Nephron (organoid): ENCODE results near the gene IDH3G.

Experiments
- H3K27ac Mint-ChIP-seq, 3 experiments: 2 replicates each; pipeline ENCODE4 v1.8.0; 2020; ENCODE audit warnings: mixed read lengths in 3 of 3, mild to moderate bottlenecking in 2 of 3, moderate library complexity in 1 of 3
- H3K27me3 Mint-ChIP-seq: 2 replicates; pipeline ENCODE4 v1.8.0; 2021; ENCODE audit warnings: low read depth, mild to moderate bottlenecking, moderate library complexity, mixed read lengths
- H3K36me3 Mint-ChIP-seq: 2 replicates; pipeline ENCODE4 v1.8.0; 2020; ENCODE audit warnings: low read depth, mixed read lengths
- H3K4me1 Mint-ChIP-seq: 2 replicates; pipeline ENCODE4 v1.8.0; 2020; ENCODE audit warnings: mixed read lengths
- H3K4me3 Mint-ChIP-seq, 3 experiments: 2 replicates each; pipeline ENCODE4 v1.8.0; 2020; ENCODE audit warnings: mild to moderate bottlenecking in 3 of 3, mixed read lengths in 3 of 3, moderate library complexity in 2 of 3
- H3K9me3 Mint-ChIP-seq: 2 replicates; pipeline ENCODE4 v1.8.0; 2020; ENCODE audit warnings: mixed read lengths
- TF ChIP-seq, protein P1 (sequence below), 3 experiments: fragments of 200-600 bp; sonication (generic); IDR thresholded peaks; one replicate each; pipeline ENCODE4 v1.5.0; 2021; ENCODE audit warnings: antibody characterized with exemption in 3 of 3; ENCODE audit not compliant: unreplicated experiment in 3 of 3

IDH3G gene

DNA sequence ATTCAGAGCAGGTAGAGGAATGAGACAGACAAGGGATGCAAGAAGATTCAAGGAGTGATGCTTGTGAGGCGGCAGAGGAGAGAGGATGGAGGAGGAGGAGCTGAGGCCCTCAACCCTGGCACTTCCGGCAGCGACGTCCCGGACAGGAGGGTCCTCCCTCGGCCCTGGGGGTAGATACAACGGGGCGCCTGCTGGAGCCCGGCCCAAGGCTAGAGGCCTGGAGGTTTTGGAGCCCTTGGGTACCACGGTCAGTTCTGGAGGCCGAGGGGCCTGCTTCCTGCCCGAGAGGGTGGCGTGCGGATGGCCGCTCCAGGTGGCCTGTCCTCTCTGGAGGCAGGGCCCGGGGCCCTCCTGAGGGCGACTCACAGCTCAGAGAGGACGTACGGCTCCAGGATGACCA, 13.8 kb upstream of the IDH3G start:
- H3K9me3 Mint-ChIP-seq, result peaks cover 22% of the 10 kb centered on the region
- H3K36me3 Mint-ChIP-seq, result no peaks in the 10 kb centered on the region
- H3K4me1 Mint-ChIP-seq, result no peaks in the 10 kb centered on the region
- no peak overlapping the region for H3K27ac Mint-ChIP-seq
- peaks cover 4% of the 10 kb centered on the region for H3K27me3 Mint-ChIP-seq
- H3K4me3 Mint-ChIP-seq, result no peak overlapping the region
- TF ChIP-seq, protein P1, sequence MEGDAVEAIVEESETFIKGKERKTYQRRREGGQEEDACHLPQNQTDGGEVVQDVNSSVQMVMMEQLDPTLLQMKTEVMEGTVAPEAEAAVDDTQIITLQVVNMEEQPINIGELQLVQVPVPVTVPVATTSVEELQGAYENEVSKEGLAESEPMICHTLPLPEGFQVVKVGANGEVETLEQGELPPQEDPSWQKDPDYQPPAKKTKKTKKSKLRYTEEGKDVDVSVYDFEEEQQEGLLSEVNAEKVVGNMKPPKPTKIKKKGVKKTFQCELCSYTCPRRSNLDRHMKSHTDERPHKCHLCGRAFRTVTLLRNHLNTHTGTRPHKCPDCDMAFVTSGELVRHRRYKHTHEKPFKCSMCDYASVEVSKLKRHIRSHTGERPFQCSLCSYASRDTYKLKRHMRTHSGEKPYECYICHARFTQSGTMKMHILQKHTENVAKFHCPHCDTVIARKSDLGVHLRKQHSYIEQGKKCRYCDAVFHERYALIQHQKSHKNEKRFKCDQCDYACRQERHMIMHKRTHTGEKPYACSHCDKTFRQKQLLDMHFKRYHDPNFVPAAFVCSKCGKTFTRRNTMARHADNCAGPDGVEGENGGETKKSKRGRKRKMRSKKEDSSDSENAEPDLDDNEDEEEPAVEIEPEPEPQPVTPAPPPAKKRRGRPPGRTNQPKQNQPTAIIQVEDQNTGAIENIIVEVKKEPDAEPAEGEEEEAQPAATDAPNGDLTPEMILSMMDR (IDR thresholded peaks at IDR 0.05; ENCODE audit: unreplicated experiment in 3 of 3), result no peak

DNA sequence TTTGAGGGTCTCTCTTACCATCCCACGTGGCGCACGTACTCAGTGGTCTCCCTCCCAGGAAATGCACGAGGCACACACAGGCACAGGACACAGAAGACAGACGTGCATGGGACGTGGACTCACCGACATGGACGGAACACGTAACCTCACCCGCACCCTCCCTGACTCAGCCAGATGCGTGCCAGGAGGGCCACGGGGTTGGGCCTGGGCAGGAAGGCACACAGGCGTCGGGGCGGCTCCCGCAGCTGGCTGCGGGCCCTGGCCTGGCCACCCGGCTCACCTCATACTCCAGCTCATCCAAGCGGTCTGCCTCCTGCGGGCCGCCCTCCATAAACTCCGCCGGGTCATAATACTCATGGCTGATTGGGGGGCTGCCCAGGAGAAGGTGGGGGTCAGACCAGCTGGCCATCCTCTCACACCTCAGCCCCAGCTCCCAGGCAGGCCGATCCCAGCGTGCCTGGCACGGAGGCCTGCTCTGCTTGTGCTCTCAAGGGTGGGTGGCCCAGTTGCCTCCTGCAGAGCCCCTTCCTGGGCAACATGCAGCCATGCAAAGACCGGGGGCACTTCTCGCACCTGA, 12.9 kb upstream of the IDH3G start:
- TF ChIP-seq, protein P1 (IDR thresholded peaks at IDR 0.05; ENCODE audit: unreplicated experiment in 3 of 3), result no peak
- Mint-ChIP-seq H3K4me1 (no peaks in the 10 kb centered on the region), H3K9me3 (peaks cover 22% of the 10 kb centered on the region), H3K27me3 (peaks cover 4% of the 10 kb centered on the region), H3K36me3 (no peaks in the 10 kb centered on the region), H3K27ac (no peak overlapping the region), H3K4me3 (no peak overlapping the region)

DNA sequence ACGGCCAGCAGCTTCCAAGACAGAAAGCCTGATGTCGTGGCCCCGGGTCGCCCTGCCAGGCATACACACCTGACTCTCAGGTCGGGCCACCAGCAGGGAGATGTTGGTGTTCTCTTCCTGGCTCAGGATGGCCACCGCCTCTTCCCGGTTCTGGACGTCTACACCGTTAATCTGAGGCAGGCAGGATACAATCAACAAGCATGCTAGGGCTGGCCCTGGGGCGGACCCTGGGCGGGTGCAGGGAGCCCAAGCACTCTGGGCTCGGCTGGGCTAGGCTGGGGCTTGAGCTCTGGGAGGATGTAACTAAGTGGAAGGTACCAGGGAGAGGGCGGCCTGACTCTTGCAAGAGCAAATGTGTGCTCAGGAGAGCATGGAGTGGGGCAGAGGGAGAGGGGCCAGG, 11.3 kb upstream of the IDH3G start:
- no peaks in the 10 kb centered on the region for H3K36me3 Mint-ChIP-seq
- peaks cover 4% of the 10 kb centered on the region for H3K27me3 Mint-ChIP-seq
- H3K4me1 Mint-ChIP-seq, result no peaks in the 10 kb centered on the region
- peaks cover 13% of the 10 kb centered on the region for H3K9me3 Mint-ChIP-seq
- H3K27ac Mint-ChIP-seq, result no peak overlapping the region
- TF ChIP-seq, protein P1 (IDR thresholded peaks at IDR 0.05; ENCODE audit: unreplicated experiment in 3 of 3), result no peak
- H3K4me3 Mint-ChIP-seq, result no peak overlapping the region

DNA sequence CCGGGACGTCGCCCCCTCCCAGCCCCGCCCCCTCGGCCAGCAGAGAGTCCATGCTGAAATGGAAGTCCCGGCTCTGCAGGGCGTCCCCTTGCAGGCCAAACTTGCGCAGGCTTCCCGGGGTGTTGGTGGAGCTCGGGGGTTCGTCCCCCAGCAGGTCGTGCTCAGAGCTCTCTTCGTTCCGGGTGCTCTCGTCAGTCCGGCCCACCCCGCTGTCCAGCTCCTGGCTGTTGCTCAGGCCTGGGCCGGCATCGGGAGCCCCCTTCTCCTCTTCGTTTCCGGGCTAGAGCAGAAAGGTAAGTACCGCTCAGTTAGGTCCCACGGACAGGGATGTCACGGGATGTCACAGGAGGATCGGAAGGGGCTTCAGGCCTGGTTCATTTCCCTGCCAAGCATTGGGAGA, 10.4 kb upstream of the IDH3G start:
- Mint-ChIP-seq H3K4me3 (no peak overlapping the region), H3K36me3 (no peaks in the 10 kb centered on the region), H3K27ac (no peak overlapping the region), H3K27me3 (peaks cover 4% of the 10 kb centered on the region), H3K4me1 (no peaks in the 10 kb centered on the region), H3K9me3 (peaks cover 13% of the 10 kb centered on the region)
- TF ChIP-seq, protein P1 (IDR thresholded peaks at IDR 0.05; ENCODE audit: unreplicated experiment in 3 of 3), result no peak

DNA sequence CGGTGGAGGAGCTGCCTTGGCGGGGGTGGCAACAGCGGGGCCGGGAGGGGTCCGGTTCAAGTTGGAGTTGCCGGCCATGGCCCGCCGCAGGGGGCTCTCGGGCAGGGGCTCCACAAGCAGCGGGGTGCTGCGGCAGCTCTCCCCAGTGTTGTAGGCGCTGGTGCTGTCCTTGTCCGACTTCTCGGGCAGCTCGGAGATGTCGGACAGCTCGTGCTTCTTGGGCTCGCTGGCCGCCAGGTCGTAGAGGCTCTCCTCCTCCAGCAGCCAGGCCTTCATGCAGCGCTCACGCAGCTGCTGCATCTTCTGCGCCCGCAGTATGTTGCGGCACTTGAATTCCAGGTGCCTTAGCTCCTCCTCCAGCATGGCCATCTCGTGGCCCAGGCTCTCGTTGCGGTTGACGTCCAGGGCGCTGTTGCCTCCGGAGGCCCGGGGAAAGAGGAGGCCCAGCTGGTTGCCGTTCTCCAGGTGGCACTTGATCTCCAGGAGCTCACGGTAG, 10.0 kb upstream of the IDH3G start:
- peaks cover 4% of the 10 kb centered on the region for H3K27me3 Mint-ChIP-seq
- TF ChIP-seq, protein P1 (IDR thresholded peaks at IDR 0.05; ENCODE audit: unreplicated experiment in 3 of 3), result no peak
- H3K9me3 Mint-ChIP-seq, result peaks cover 13% of the 10 kb centered on the region
- H3K27ac Mint-ChIP-seq, result no peak overlapping the region
- H3K36me3 Mint-ChIP-seq, result no peaks in the 10 kb centered on the region
- H3K4me1 Mint-ChIP-seq, result no peaks in the 10 kb centered on the region
- H3K4me3 Mint-ChIP-seq, result no peak overlapping the region
